ENCODE data around the gene GAGE12J. TPM values are rescaled to one million over a fixed set of nuclear protein-coding genes. Genes with fewer than 3 reads are reported as not detected.
A peak's percentile ranks its signal among the peaks of the same experiment; 100 is the strongest.

GAGE12J gene
- total RNA-seq, 4 donors from 2014 or later, result not detected

DNA sequence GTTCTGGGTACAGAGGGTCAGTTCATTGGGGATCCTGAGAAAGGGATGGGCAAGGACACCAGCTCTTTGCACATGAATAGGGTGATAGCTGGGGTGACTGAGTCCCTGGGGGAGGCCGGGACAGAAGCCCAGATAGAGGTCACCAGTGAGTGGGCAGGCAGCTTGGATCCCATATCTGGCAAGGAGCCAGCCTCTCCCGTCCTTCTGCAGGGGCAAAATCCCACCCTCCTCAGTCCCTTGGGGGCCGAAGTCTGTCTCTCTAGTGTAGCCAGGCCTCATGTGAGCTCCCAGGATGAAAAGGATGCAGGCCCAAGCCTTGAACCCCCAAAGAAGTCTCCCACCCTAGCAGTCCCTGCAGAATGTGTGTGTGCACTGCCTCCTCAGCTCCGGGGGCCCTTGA is 35.3 kb upstream of the GAGE12J start:
- Histone ChIP-seq H3K4me1 (no peaks in the 10 kb centered on the region), H3K27ac (no peak overlapping the region), H3K9me3 (no peaks in the 10 kb centered on the region), H3K27me3 (no peaks in the 10 kb centered on the region), H3K36me3 (peaks cover 0 to 13% (median 0%) of the 10 kb centered on the region in 3 donors), H3K4me3 (no peak overlapping the region)
- WGBS, 2 donors, result no CpG with 5 or more reads among the region's 4 CpGs
- intact Hi-C loops (cut with DNase I), result no loop called here
- no peak for DNase-seq
- TF ChIP-seq POLR2A (IDR thresholded peaks at IDR 0.05) (no peak), CTCF (IDR thresholded peaks at IDR 0.05) (no peak)

DNA sequence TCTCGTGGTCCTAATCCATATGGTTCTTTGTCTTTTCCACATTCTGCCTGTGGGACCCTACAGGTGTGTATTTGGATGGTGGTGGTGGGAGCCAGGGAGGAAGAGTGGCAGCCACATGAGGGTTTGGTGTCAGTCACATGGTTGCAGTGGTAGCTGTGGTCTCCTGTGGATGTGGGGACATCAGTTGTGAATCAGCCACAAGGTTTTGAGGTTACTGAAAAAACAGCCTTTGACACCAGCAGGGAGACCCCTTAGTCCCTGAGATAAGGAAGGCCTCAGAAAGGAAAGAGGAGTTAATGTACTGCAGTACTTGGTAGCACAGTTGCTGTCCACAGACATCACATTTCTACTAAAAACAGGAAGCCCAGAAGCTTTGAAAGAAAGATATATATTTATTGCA is 34.2 kb upstream of the GAGE12J start:
- 71% methylated on average over 1 of the region's 1 CpG; no CpG with 5 or more reads in 1 of the 2 donors for WGBS, 2 donors
- peaks cover 0 to 5% (median 0%) of the 10 kb centered on the region in 3 donors for H3K4me1 ChIP-seq
- intact Hi-C loops (cut with DNase I), result no loop called here

DNA sequence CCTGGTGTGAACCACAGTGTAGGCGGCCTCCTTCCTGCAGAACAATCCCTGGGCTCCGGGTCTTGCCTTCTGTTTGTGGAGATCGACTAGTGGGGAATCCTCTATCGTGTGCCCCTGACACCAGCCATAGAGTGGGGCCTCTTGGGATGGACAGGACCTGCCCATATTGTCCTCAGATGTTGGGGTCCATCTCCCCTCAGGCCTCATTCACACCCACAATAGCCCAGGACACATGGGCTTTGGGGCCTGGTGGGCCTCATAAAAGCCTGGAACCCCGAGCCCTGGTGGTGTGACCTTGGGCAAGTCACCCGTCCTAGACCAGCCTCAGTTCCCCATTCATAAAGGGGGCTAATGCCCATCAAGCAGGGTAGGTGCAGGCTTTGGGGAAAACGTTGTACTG is 31.6 kb upstream of the GAGE12J start:
- H3K36me3 ChIP-seq, result peaks cover 0 to 13% (median 0%) of the 10 kb centered on the region in 3 donors
- WGBS, 2 donors, result 64% methylated on average over 4 of the region's 7 CpGs; no CpG with 5 or more reads in 1 of the 2 donors
- H3K27me3 ChIP-seq, result no peaks in the 10 kb centered on the region
- no peak overlapping the region for H3K27ac ChIP-seq
- H3K4me3 ChIP-seq, result no peak overlapping the region
- no peak for DNase-seq
- TF ChIP-seq POLR2A (IDR thresholded peaks at IDR 0.05) (no peak), CTCF (IDR thresholded peaks at IDR 0.05) (no peak)
- no peaks in the 10 kb centered on the region for H3K9me3 ChIP-seq
- intact Hi-C loops (cut with DNase I), result loop anchor here (10.0 kb wide), 1 partner anchor 465 kb away; no protein-coding TSS in a partner anchor
- peaks cover 0 to 5% (median 0%) of the 10 kb centered on the region in 3 donors for H3K4me1 ChIP-seq

More for the DNA sequence above, 34.2 kb upstream of the GAGE12J start:
- no peak for TF ChIP-seq CTCF (IDR thresholded peaks at IDR 0.05)
- TF ChIP-seq POLR2A (IDR thresholded peaks at IDR 0.05), result no peak
- Histone ChIP-seq H3K36me3 (peaks cover 0 to 13% (median 0%) of the 10 kb centered on the region in 3 donors), H3K9me3 (no peaks in the 10 kb centered on the region), H3K27ac (no peak overlapping the region), H3K27me3 (no peaks in the 10 kb centered on the region), H3K4me3 (no peak overlapping the region)
- DNase-seq, result no peak

GRCh38 chrX:49291615-49292337 is 30.1 kb upstream of the GAGE12J start:
- intact Hi-C loops (cut with DNase I), result loop anchor here (10.0 kb wide), 1 partner anchor 463 kb away; no protein-coding TSS in a partner anchor
- no peak overlapping the region for H3K27ac ChIP-seq
- H3K27me3 ChIP-seq, result no peaks in the 10 kb centered on the region
- H3K4me1 ChIP-seq, result peaks cover 0 to 5% (median 0%) of the 10 kb centered on the region in 3 donors
- H3K9me3 ChIP-seq, result no peaks in the 10 kb centered on the region
- H3K4me3 ChIP-seq, result no peak overlapping the region
- peak; percentile 35 to 65 (median 59) for TF ChIP-seq CTCF (IDR thresholded peaks at IDR 0.05)
- TF ChIP-seq POLR2A (IDR thresholded peaks at IDR 0.05), result no peak
- DNase-seq, result no peak
- 19 to 37% methylated on average over 6 to 7 of the region's 11 CpGs for whole genome bisulfite sequencing, 2 donors
- H3K36me3 ChIP-seq, result no peaks in the 10 kb centered on the region
